GM18517 (cell line): ENCODE data around the gene MRTFA.
"Not testable (repeated sequence)": the region's sequence is repeated elsewhere in the genome, so short reads cannot be mapped to it uniquely, and the experiment has no call there.

Experiments
- ATAC-seq: cut with Tn5 transposase; IDR thresholded peaks from one replicate; pipeline ENCODE4 v1.9.1; 2021; ENCODE audit warnings: mild to moderate bottlenecking, moderate library complexity; ENCODE audit not compliant: unreplicated experiment

Gene MRTFA

GRCh38 chr22:40628354-40629042 lies 8.0 kb downstream of the MRTFA start:
- no peak for ATAC-seq

GRCh38 chr22:40627612-40628011 lies 8.9 kb downstream of the MRTFA start:
- no peak for ATAC-seq

GRCh38 chr22:40626851-40627250 lies 9.7 kb downstream of the MRTFA start:
- no peak for ATAC-seq

- ATAC-seq = not testable (repeated sequence)
Observed at GRCh38 chr22:40625794-40626193, 10.7 kb downstream of the MRTFA start.

- ATAC-seq = not testable (repeated sequence)
Observed at GRCh38 chr22:40625281-40625680, 11.2 kb downstream of the MRTFA start.

- ATAC-seq = no peak
Observed at GRCh38 chr22:40624770-40625169, 11.7 kb downstream of the MRTFA start.

- no peak for ATAC-seq
Observed at GRCh38 chr22:40621309-40622151, 15.0 kb downstream of the MRTFA start.

- ATAC-seq = no peak
Observed at GRCh38 chr22:40620464-40621046, 16.0 kb downstream of the MRTFA start.

- ATAC-seq = no peak
Observed at GRCh38 chr22:40618400-40618799, 18.1 kb downstream of the MRTFA start.

- no peak for ATAC-seq
Observed at GRCh38 chr22:40616578-40616977, 19.9 kb downstream of the MRTFA start.

- no peak for ATAC-seq
Observed at GRCh38 chr22:40613067-40613466, 23.5 kb downstream of the MRTFA start.

- ATAC-seq = no peak
Observed at GRCh38 chr22:40612291-40612751, 24.2 kb downstream of the MRTFA start.

- ATAC-seq = no peak
Observed at GRCh38 chr22:40611606-40612005, 24.9 kb downstream of the MRTFA start.

GRCh38 chr22:40610329-40610850 lies 26.1 kb downstream of the MRTFA start:
- ATAC-seq = no peak

- ATAC-seq = no peak
Observed at GRCh38 chr22:40609216-40609615, 27.3 kb downstream of the MRTFA start.

GRCh38 chr22:40607506-40607905 lies 29.0 kb downstream of the MRTFA start:
- ATAC-seq = no peak

- no peak for ATAC-seq
Observed at GRCh38 chr22:40606306-40606705, 30.2 kb downstream of the MRTFA start.

GRCh38 chr22:40605761-40606160 lies 30.8 kb downstream of the MRTFA start:
- ATAC-seq = no peak

- ATAC-seq = no peak
Observed at GRCh38 chr22:40603088-40603605, 33.4 kb downstream of the MRTFA start.

- no peak for ATAC-seq
Observed at GRCh38 chr22:40602231-40602630, 34.3 kb downstream of the MRTFA start.

GRCh38 chr22:40599731-40600130 lies 36.8 kb downstream of the MRTFA start:
- ATAC-seq = no peak
